Epithelial cell of proximal tubule (primary cell): Measurements from ENCODE around the gene CEP128. TPM values are rescaled to one million over a fixed set of nuclear protein-coding genes. Genes with fewer than 3 reads are reported as not detected.

Experiments used
- DNase-seq: peaks from one replicate; pipeline ENCODE4 v3.0.0-alpha.2; 2011; ENCODE audit warnings: low read depth
- H3K4me3 ChIP-seq: 2 replicates; pipeline ENCODE4 v1.5.1; 2011; ENCODE audit warnings: low read depth, mild to moderate bottlenecking, low read length
- CTCF ChIP-seq: conservative IDR thresholded peaks from 2 replicates; pipeline ENCODE4 v1.5.1; 2012; ENCODE audit warnings: low read depth, mild to moderate bottlenecking, low read length
- total RNA-seq: library from RNA; depleted of rRNA; stranded (reverse); fragments of >200 nt; gene quantifications from 2 replicates; pipeline ENCODE4 v1.2.3, GENCODE V29; 2015

The CEP128 gene
- total RNA-seq, 1 donor from 2014 or later, result 5.2 TPM

GRCh38 chr14:80636071-80636470 is 305.5 kb downstream of the CEP128 start:
- TF ChIP-seq CTCF, result peak; percentile 47
- H3K4me3 ChIP-seq, result no peak overlapping the region
- no peak for DNase-seq

GRCh38 chr14:80634106-80634758 is 307.3 kb downstream of the CEP128 start:
- DNase-seq, result no peak
- TF ChIP-seq CTCF, result no peak
- H3K4me3 ChIP-seq, result no peak overlapping the region

GRCh38 chr14:80629606-80630005 is 311.9 kb downstream of the CEP128 start:
- DNase-seq, result no peak
- TF ChIP-seq CTCF, result no peak
- no peak overlapping the region for H3K4me3 ChIP-seq

GRCh38 chr14:80628547-80628946 is 313.0 kb downstream of the CEP128 start:
- DNase-seq, result no peak
- H3K4me3 ChIP-seq, result no peak overlapping the region
- TF ChIP-seq CTCF, result no peak

GRCh38 chr14:80627745-80628144 is 313.8 kb downstream of the CEP128 start:
- no peak overlapping the region for H3K4me3 ChIP-seq
- no peak for TF ChIP-seq CTCF
- no peak for DNase-seq

- TF ChIP-seq CTCF, result no peak
- no peak for DNase-seq
- no peak overlapping the region for H3K4me3 ChIP-seq
These were observed 317.0 kb downstream of the CEP128 start for GRCh38 chr14:80624581-80624980.

GRCh38 chr14:80621701-80622100 is 319.8 kb downstream of the CEP128 start:
- no peak for DNase-seq
- H3K4me3 ChIP-seq, result no peak overlapping the region
- TF ChIP-seq CTCF, result no peak
